Astrocyte (in vitro differentiated cells and primary cell): Measurements from ENCODE around the gene SPATA9. TPM values are rescaled to one million over a fixed set of nuclear protein-coding genes. Genes with fewer than 3 reads are reported as not detected.

Experiments
- DNase-seq: peaks from one replicate; pipeline ENCODE4 v3.0.0-alpha.2; 2010; ENCODE audit warnings: low read depth
- FAIRE-seq: peaks from 2 replicates; lab custom pipeline; 2011; peaks lifted over from hg19 to GRCh38; lab: Jason Lieb, UNC
- H2AFZ ChIP-seq: 2 replicates; pipeline ENCODE4 v1.6.0; 2012; ENCODE audit warnings: low read depth, low read length, inconsistent platforms
- H3K27ac ChIP-seq: 2 replicates; pipeline ENCODE4 v1.5.1; 2011; ENCODE audit warnings: low read depth, low read length, inconsistent platforms
- H3K27me3 ChIP-seq: 2 replicates; pipeline ENCODE4 v1.6.0; 2011; ENCODE audit warnings: low read length, inconsistent platforms; ENCODE audit not compliant: insufficient read depth
- H3K36me3 ChIP-seq: 2 replicates; pipeline ENCODE4 v1.5.1; 2011; ENCODE audit warnings: low read length, inconsistent platforms; ENCODE audit not compliant: insufficient read depth
- H3K4me1 ChIP-seq: 2 replicates; pipeline ENCODE4 v1.5.1; 2011; ENCODE audit warnings: low read length, inconsistent platforms; ENCODE audit not compliant: insufficient read depth
- H3K4me2 ChIP-seq: 2 replicates; pipeline ENCODE4 v1.6.0; 2012; ENCODE audit warnings: low read length, inconsistent platforms
- H3K4me3 ChIP-seq: 2 replicates; pipeline ENCODE4 v1.5.1; 2011; ENCODE audit warnings: low read depth, mild to moderate bottlenecking, low read length, inconsistent platforms; ENCODE audit not compliant: insufficient read depth
- H3K79me2 ChIP-seq: 2 replicates; pipeline ENCODE4 v1.6.0; 2012; ENCODE audit warnings: mild to moderate bottlenecking, low read length, inconsistent platforms; ENCODE audit not compliant: insufficient read depth
- H3K9ac ChIP-seq: 2 replicates; pipeline ENCODE4 v1.6.0; 2012; ENCODE audit warnings: mild to moderate bottlenecking, low read length, inconsistent platforms
- H3K9me3 ChIP-seq: 2 replicates; pipeline ENCODE4 v1.5.1; 2012; ENCODE audit warnings: low read depth, mild to moderate bottlenecking, low read length, inconsistent platforms; ENCODE audit not compliant: insufficient read depth
- H4K20me1 ChIP-seq: 2 replicates; pipeline ENCODE4 v1.6.0; 2012; ENCODE audit warnings: low read length, inconsistent platforms; ENCODE audit not compliant: insufficient read depth
- H3K27ac Mint-ChIP-seq: one replicate; pipeline ENCODE4 v1.8.0; 2021; ENCODE audit warnings: mild to moderate bottlenecking, mixed read lengths; ENCODE audit not compliant: unreplicated experiment
- H3K27me3 Mint-ChIP-seq: one replicate; pipeline ENCODE4 v1.8.0; 2021; ENCODE audit warnings: low read depth, mixed read lengths; ENCODE audit not compliant: unreplicated experiment
- H3K36me3 Mint-ChIP-seq: one replicate; pipeline ENCODE4 v1.8.0; 2021; ENCODE audit warnings: low read depth, mixed read lengths; ENCODE audit not compliant: unreplicated experiment
- H3K4me1 Mint-ChIP-seq: one replicate; pipeline ENCODE4 v1.8.0; 2021; ENCODE audit warnings: low read depth, mixed read lengths; ENCODE audit not compliant: unreplicated experiment
- H3K4me3 Mint-ChIP-seq: one replicate; pipeline ENCODE4 v1.8.0; 2021; ENCODE audit warnings: mild to moderate bottlenecking, moderate library complexity, mixed read lengths; ENCODE audit not compliant: unreplicated experiment
- H3K9me3 Mint-ChIP-seq: one replicate; pipeline ENCODE4 v1.8.0; 2021; ENCODE audit warnings: mild to moderate bottlenecking, mixed read lengths; ENCODE audit not compliant: unreplicated experiment
- CTCF ChIP-seq: IDR thresholded peaks from 2 replicates; pipeline ENCODE4 v1.5.1; 2011; ENCODE audit warnings: low read depth, mild to moderate bottlenecking, inconsistent platforms, low read length, moderate library complexity; ENCODE audit not compliant: insufficient read depth
- EZH2 ChIP-seq: IDR thresholded peaks from 2 replicates; pipeline ENCODE4 v1.6.1; 2012; ENCODE audit warnings: mild to moderate bottlenecking, low read length, inconsistent platforms; ENCODE audit not compliant: insufficient read depth
- total RNA-seq: library from RNA; stranded (reverse); gene quantifications from 2 replicates; pipeline ENCODE4 v1.2.1, GENCODE V29; 2021

Gene SPATA9
- total RNA-seq, 1 donor from 2014 or later: 0.98 TPM

DNA sequence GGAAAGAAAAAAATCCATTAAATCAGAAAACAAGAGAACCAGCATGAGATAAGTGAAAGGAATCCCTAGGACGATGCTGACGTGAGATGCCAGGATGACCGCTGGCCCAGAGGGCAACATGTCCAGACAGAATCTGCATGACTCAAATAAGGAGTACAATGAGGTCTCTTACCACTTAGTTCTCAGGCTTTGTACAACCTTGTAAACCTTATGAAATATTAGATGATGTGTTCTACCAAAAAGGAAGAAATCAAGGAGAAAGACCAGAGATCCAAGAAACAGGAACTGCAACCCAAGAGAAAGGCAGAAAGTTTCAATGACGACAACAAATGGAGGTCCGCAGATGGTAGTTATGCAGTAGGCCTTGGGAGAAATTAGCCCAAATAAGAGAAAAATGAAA lies 65.7 kb downstream of the SPATA9 start:
- H3K4me3 Mint-ChIP-seq: no peak overlapping the region
- peak overlapping the region; percentile 9 for H3K4me2 ChIP-seq
- DNase-seq: peak; percentile 56
- FAIRE-seq: no peak
- peaks cover 24% of the 10 kb centered on the region for H3K27me3 Mint-ChIP-seq
- H3K9ac ChIP-seq: no peak overlapping the region
- TF ChIP-seq CTCF (no peak), EZH2 (no peak)
- H2AFZ ChIP-seq: peak overlapping the region; percentile 19
- peak overlapping the region; percentile 45 for H3K27ac ChIP-seq
- H3K4me1 Mint-ChIP-seq: peaks cover 4% of the 10 kb centered on the region
- no peaks in the 10 kb centered on the region for H3K79me2 ChIP-seq
- H3K27ac Mint-ChIP-seq: no peak overlapping the region
- H3K4me3 ChIP-seq: no peak overlapping the region
- peaks cover 9% of the 10 kb centered on the region for H3K9me3 Mint-ChIP-seq
- H3K4me1 ChIP-seq: peaks cover 19% of the 10 kb centered on the region
- H4K20me1 ChIP-seq: no peaks in the 10 kb centered on the region
- no peaks in the 10 kb centered on the region for H3K36me3 ChIP-seq
- H3K9me3 ChIP-seq: no peaks in the 10 kb centered on the region
- H3K36me3 Mint-ChIP-seq: peaks cover 5% of the 10 kb centered on the region
- peaks cover 4% of the 10 kb centered on the region for H3K27me3 ChIP-seq

DNA sequence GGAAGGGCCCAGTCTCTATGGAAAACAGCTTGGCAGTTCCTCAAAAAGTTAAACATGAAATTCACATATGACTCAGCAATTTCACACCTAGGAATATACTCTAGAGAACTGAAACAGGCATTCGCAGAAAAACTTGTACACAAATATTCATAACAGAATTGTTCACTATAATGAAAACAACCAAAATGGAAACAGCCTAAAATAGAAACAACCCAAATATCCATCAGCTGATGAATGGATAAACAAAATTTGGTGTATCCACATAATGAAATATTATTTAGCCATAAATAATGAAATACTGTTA lies 67.7 kb downstream of the SPATA9 start:
- DNase-seq: no peak
- TF ChIP-seq CTCF (no peak), EZH2 (no peak)
- Histone ChIP-seq H4K20me1 (no peaks in the 10 kb centered on the region), H3K9me3 (no peaks in the 10 kb centered on the region), H3K36me3 (no peaks in the 10 kb centered on the region), H3K79me2 (no peaks in the 10 kb centered on the region), H3K4me1 (peaks cover 10% of the 10 kb centered on the region), H3K27me3 (no peaks in the 10 kb centered on the region), H3K27ac (no peak overlapping the region), H3K9ac (no peak overlapping the region), H2AFZ (no peak overlapping the region), H3K4me3 (no peak overlapping the region), H3K4me2 (no peak overlapping the region)
- no peaks in the 10 kb centered on the region for H3K4me1 Mint-ChIP-seq
- peaks cover 19% of the 10 kb centered on the region for H3K27me3 Mint-ChIP-seq
- H3K9me3 Mint-ChIP-seq: peaks cover 5% of the 10 kb centered on the region
- H3K36me3 Mint-ChIP-seq: peaks cover 5% of the 10 kb centered on the region
- H3K4me3 Mint-ChIP-seq: no peak overlapping the region
- H3K27ac Mint-ChIP-seq: no peak overlapping the region
- no peak for FAIRE-seq

DNA sequence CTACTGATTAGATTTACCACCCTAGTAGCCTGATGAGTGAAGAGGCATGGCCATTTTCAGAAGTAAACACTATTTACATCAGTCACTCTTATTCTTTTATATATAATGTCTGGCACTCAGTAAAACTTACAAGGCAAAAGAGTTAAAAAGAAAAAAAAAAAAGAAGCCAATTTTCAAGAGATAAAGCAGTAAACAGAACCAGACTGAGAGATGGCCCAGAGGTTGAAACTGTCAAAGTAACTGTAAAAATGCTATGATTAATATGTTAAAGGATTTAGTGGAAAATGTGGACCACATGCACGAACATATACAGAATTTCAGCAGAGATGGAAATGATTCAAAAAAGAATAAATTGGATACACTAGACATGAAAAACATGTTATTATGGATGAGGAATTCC lies 69.3 kb downstream of the SPATA9 start:
- no peak overlapping the region for H3K4me3 Mint-ChIP-seq
- no peaks in the 10 kb centered on the region for H3K4me1 Mint-ChIP-seq
- no peak for FAIRE-seq

More for the DNA sequence above, 69.3 kb downstream of the SPATA9 start:
- H3K27ac Mint-ChIP-seq: no peak overlapping the region
- H2AFZ ChIP-seq: no peak overlapping the region
- H3K79me2 ChIP-seq: no peaks in the 10 kb centered on the region
- DNase-seq: no peak
- H3K9ac ChIP-seq: no peak overlapping the region
- H3K36me3 Mint-ChIP-seq: peaks cover 2% of the 10 kb centered on the region
- no peaks in the 10 kb centered on the region for H3K9me3 ChIP-seq
- peaks cover 5% of the 10 kb centered on the region for H3K9me3 Mint-ChIP-seq
- no peak for TF ChIP-seq EZH2
- TF ChIP-seq CTCF: no peak
- no peak overlapping the region for H3K4me3 ChIP-seq
- no peaks in the 10 kb centered on the region for H3K27me3 ChIP-seq
- H3K36me3 ChIP-seq: no peaks in the 10 kb centered on the region
- peaks cover 3% of the 10 kb centered on the region for H3K27me3 Mint-ChIP-seq
- no peak overlapping the region for H3K27ac ChIP-seq
- H3K4me2 ChIP-seq: no peak overlapping the region
- no peaks in the 10 kb centered on the region for H3K4me1 ChIP-seq
- no peaks in the 10 kb centered on the region for H4K20me1 ChIP-seq
